GM18520 (cell line): ENCODE data around the gene LIN7C.

ENCODE experiments used
- ATAC-seq: cut with Tn5 transposase; IDR thresholded peaks from one replicate; pipeline ENCODE4 v1.9.1; 2021; ENCODE audit not compliant: unreplicated experiment

LIN7C gene

GRCh38 chr11:27512238-27512637, 5.7 kb upstream of the LIN7C start:
- no peak for ATAC-seq

- no peak for ATAC-seq
Measured at GRCh38 chr11:27509908-27510307, 3.3 kb upstream of the LIN7C start.

- no peak for ATAC-seq
Measured at GRCh38 chr11:27507557-27508322, 1.2 kb upstream of the LIN7C start.

GRCh38 chr11:27505781-27506180, 788 bp downstream of the LIN7C start:
- ATAC-seq: no peak

GRCh38 chr11:27504205-27504604, 2.4 kb downstream of the LIN7C start:
- no peak for ATAC-seq

- no peak for ATAC-seq
Measured at GRCh38 chr11:27501100-27501499, 5.5 kb downstream of the LIN7C start.

- no peak for ATAC-seq
Measured at GRCh38 chr11:27497911-27498310, 8.7 kb downstream of the LIN7C start.

GRCh38 chr11:27497284-27497866, 9.2 kb downstream of the LIN7C start:
- ATAC-seq: no peak

GRCh38 chr11:27496461-27496860, 10.1 kb downstream of the LIN7C start:
- no peak for ATAC-seq

- ATAC-seq: no peak
Measured at GRCh38 chr11:27495710-27496300, 10.8 kb downstream of the LIN7C start.

GRCh38 chr11:27489092-27489491, 17.5 kb downstream of the LIN7C start:
- ATAC-seq: no peak

- ATAC-seq: no peak
Measured at GRCh38 chr11:27487706-27488105, 18.9 kb downstream of the LIN7C start.

- peak; percentile 70 for ATAC-seq
Measured at GRCh38 chr11:27485930-27486773, 20.4 kb downstream of the LIN7C start.

GRCh38 chr11:27482793-27483192, 23.8 kb downstream of the LIN7C start:
- ATAC-seq: no peak

GRCh38 chr11:27481992-27482391, 24.6 kb downstream of the LIN7C start:
- ATAC-seq: no peak

GRCh38 chr11:27477831-27478230, 28.7 kb downstream of the LIN7C start:
- no peak for ATAC-seq

GRCh38 chr11:27477243-27477642, 29.3 kb downstream of the LIN7C start:
- no peak for ATAC-seq

GRCh38 chr11:27475622-27476021, 30.9 kb downstream of the LIN7C start:
- no peak for ATAC-seq

GRCh38 chr11:27473017-27473406, 33.6 kb downstream of the LIN7C start:
- no peak for ATAC-seq

- peak; percentile 74 for ATAC-seq
Measured at GRCh38 chr11:27472398-27473016, 34.1 kb downstream of the LIN7C start, which contains the start of gene LGR4. Gene LGR4 (minus strand): TSS chr11:27472790. CDS start chr11:27472302, 488 bp downstream.
